Measurements from ENCODE around the gene ELL3. TPM values are rescaled to one million over a fixed set of nuclear protein-coding genes. Genes with fewer than 3 reads are reported as not detected.

The ELL3 gene
- total RNA-seq, 1 donor from 2014 or later: 1.9 TPM

DNA sequence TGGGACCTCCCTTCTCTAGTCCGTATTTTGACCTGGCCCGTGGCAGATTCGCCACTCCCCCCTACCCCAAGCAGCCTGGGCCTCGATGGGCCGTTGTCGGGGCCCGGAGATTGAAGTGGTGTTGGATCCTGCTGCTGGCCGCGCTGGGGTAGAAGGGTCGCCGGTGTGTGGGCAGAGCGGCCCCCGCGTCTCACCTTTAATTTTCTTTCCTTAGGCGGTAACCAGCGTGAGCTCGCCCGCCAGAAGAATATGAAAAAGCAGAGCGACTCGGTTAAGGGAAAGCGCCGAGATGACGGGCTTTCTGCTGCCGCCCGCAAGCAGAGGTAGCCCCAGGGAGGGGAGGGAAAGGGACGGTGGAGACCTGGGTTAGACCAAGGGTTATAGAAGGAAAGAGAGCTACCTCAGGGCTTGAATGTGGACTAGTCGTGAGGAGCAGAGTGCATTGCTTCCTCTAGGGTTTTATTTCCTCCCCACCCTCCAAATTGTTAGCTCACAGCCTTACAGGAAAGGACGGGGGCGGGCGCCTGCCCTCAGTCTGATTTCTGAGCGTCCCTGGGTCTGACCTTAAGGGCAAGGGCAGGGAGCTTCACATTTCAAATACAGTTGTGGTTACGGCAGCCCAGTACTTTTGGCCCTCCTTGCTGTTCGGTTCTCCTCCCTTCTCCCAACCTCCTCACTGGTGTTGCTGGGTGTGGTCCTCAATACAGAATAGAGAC is 16.2 kb upstream of the ELL3 start:
- DNase-seq (ENCODE audit: low read depth in 2 of 2): peak in 1 of 2 donors; percentile 48

DNA sequence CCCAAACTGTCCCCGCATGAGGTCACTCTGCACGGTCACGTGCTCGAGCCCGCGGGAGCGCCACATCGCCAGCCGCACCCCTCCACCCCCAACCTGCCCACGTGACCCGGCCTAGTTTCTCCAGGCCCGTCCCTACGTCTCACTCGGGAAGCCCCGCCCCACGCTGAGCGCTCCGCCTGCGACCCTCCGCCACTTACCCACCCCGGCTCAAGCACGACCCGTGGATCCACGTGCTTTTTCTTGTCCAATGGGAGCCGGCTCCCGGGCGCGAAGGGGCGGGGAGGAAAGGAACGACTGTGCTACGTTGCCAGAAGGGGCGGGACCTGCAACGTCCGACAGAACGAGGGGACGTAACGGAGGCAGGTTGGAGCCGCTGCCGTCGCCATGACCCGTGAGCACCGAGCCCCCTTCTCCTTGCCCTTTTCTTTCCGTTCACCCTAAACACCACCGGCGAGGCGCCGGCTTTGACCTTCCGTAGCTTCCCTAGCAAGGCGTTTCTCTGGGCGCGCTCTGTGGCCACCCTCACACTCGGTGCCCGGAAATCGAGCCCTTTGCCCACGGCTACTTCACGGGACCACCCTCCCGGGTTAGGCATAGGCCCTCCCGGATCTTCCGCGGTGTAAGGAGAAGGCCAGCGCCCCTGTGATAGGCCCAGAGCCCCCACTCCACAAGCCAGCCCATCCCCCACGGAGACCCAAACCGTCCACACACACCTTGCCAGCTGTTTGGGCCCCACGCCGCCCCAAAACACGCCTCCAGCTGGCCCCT is 15.4 kb upstream of the ELL3 start, which contains the start of gene SERF2:
SERF2 (plus strand) TSS at position 328 of the 768 bp plus-strand sequence; CDS start at position 385, 57 bp downstream.
- peak; percentile 98 to 100 for DNase-seq (ENCODE audit: low read depth in 2 of 2)

GRCh38 chr15:43789409-43789808 is 12.6 kb upstream of the ELL3 start:
- DNase-seq (ENCODE audit: low read depth in 2 of 2): no peak

GRCh38 chr15:43779016-43779415 is 2.2 kb upstream of the ELL3 start:
- no peak for DNase-seq (ENCODE audit: low read depth in 2 of 2)

DNA sequence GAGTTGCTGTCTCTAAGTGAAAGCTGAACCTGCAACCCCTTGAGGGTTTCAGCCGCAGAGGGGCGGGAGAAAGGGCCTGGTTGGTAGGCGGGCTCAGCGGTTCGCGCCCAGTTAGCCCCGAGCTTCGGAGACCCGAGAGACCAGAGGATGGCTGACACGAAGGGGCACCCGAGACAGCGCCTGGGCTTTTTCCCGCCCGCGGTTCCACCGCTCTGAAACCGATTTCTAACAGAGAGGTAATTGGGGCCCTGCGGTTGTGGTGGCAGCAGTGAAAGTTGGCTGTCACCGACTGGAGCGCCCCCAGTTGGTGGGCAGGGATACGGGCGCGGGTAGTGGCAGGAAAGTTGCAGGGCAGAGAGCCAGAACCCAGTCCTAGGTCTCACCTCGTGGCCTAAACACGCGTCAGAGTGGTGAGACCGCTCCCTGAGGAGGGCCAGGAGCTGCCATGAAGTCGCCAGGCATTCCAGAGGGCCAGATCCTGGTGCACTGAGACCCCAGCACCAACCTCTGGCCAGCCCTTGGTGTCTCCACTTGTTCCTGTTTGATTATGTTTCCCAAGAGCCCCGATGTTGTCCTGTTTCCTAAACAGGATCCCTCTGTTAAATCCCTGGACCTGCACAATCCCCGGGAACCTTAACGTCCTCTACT is 625 bp upstream of the ELL3 start:
- peak; percentile 60 to 77 for DNase-seq (ENCODE audit: low read depth in 2 of 2)

GRCh38 chr15:43776101-43776717 is 557 bp downstream of the ELL3 start:
- DNase-seq (ENCODE audit: low read depth in 2 of 2): peak in 1 of 2 donors; percentile 17

DNA sequence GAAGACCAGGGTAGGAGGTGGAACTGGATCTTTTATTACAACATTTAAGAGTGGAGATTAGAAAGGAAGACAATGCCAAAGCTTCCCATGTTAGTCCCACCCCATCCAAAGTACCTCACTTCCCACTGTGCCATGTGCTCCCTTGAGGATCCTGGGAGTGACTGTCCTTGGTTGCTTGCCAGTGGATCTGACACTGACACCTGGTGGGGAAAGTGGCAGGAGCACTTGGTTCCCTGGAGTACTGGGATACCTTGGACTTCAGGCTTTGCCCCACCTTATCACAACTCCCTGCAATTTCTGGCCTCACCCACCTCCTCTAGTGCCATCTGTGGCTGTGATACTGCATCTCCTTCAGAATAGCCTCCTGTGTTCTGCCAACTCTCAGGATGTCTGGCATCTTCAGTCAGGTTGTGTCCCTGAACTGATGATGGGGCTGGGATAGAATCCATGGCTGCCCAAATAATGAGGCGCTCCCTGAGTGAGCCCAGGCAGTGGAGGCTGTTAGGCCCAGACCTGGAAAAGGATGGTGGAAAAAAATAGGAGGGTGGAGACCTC is 1.3 kb downstream of the ELL3 start:
- DNase-seq (ENCODE audit: low read depth in 2 of 2): peak in 1 of 2 donors; percentile 65

- DNase-seq (ENCODE audit: low read depth in 2 of 2): no peak
Measured at GRCh38 chr15:43774062-43774461, 2.7 kb downstream of the ELL3 start.

GRCh38 chr15:43772624-43773023 is 4.1 kb downstream of the ELL3 start:
- DNase-seq (ENCODE audit: low read depth in 2 of 2): no peak

- no peak for DNase-seq (ENCODE audit: low read depth in 2 of 2)
Measured at GRCh38 chr15:43771816-43772215, 5.0 kb downstream of the ELL3 start.

- DNase-seq (ENCODE audit: low read depth in 2 of 2): peak in 1 of 2 donors; percentile 63
Measured at GRCh38 chr15:43769584-43770228, 7.1 kb downstream of the ELL3 start.

- DNase-seq (ENCODE audit: low read depth in 2 of 2): no peak
Measured at GRCh38 chr15:43763819-43764446, 12.8 kb downstream of the ELL3 start.

- no peak for DNase-seq (ENCODE audit: low read depth in 2 of 2)
Measured at GRCh38 chr15:43762824-43763223, 13.9 kb downstream of the ELL3 start.

DNA sequence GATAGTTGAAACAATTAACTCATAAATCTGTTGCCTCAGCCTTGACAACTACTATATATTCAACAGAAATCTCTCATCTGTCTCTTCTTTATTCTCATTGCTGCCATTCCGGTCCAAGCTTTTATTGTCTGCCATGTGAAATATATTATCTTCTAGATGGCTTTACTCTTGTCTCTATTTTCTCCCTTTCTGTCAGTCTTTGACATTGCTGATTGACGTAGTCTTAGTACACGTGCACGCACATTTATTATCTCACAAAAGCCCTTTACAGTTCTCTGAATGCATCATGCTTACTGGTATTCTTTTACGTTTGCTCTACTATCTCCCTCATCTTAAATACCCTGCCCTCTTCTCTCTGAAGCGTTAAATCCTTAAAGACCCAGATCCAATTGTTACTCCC is 24.9 kb downstream of the ELL3 start:
- no peak for DNase-seq (ENCODE audit: low read depth in 2 of 2)

DNA sequence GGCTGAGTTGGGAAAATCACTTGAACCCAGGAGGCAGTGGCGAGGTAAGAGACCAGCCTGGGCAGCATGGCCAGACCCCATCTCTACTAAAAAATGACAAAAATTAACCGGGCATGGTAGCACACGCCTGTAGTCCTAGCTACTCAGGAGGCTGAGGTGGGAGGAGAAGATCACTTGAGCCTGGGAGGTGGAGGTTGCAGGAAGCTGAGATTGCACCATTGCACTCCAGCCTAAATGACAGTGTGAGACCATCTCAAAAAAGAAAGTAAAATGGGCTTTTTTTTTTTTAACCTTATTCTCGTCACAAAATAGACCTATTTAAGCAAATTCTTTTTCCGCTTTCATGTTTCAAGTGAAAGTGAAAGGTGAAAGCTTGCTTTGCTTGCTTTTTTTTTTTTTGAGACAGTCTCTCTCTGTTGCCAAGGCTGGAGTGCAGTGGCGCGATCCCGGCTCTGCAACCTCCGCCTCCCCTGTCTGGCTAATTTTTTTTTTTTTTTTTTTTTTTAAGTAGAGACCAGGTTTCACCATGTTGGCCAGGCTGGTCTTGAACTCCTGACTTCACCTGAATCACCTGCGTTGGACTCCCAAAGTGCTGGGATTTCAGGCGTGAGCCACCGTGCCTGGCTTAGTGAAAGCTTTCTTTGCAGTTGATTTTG is 26.9 kb downstream of the ELL3 start:
- DNase-seq (ENCODE audit: low read depth in 2 of 2): peak in 1 of 2 donors; percentile 29

DNA sequence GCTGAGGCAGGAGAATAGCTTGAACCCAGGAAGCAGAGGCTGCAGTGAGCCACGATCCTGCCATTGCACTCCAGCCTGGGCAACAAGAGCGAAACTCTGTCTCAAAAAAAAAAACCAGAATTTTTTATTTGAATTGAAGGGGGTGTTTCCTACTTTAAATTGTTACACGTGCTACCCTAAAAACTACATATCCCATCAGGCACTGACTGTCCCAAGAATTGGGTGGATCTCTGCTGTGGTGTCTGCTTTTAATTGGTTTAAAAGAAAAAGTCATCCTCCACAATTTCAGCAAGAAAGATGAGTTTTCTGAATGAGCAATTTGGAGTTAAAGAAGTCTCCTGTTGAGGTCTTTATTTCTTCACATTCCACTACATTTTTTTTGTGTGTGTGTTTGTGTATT is 28.4 kb downstream of the ELL3 start:
- peak in 1 of 2 donors; percentile 15 for DNase-seq (ENCODE audit: low read depth in 2 of 2)

DNA sequence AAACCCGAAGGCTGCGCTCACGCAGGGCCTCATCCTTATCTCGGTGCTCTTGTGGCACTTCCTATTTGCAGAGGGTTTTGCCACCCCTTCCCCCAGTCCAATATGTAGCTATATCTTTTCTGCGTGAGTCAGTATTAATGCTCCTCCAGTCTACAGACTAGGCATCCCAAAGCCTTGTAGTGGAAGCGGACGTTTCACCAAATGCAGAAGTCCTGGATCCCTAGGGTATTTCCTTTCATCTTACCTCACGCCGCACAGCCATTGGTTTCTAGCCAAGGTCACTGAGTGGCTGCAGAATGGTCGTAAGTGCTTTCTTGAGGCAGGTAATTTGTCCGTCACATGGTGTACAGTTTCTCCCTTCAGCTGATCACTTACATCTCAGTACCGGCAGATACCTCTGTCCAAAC is 29.9 kb downstream of the ELL3 start:
- peak in 1 of 2 donors; percentile 60 for DNase-seq (ENCODE audit: low read depth in 2 of 2)

DNA sequence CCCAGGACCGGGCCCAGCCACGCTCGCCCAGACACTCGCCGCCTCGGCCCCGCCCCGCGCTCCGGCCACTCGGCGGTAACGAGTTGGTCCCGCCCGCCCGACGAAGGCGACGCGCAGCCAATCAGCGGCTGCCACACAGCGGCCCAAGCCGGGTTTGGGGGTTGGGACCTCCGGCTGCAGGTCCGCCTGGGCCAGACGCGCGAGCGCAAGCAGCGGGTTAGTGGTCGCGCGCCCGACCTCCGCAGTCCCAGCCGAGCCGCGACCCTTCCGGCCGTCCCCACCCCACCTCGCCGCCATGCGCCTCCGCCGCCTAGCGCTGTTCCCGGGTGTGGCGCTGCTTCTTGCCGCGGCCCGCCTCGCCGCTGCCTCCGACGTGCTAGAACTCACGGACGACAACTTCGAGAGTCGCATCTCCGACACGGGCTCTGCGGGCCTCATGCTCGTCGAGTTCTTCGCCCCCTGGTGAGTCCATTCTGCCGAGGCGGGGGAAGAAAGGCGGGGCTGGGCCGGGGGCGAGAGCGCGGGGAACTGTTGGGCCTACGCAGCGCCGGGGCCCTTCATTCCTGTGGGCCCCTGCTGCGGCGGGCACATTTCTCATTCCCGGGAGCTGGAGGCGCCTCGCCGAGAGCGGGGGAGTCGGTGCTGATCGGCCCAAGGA is 30.4 kb downstream of the ELL3 start, which contains the start of gene PDIA3:
PDIA3 (plus strand) TSS at position 194 of the 658 bp plus-strand sequence; CDS start at position 296, 102 bp downstream.
- DNase-seq (ENCODE audit: low read depth in 2 of 2): peak; percentile 78 to 96

DNA sequence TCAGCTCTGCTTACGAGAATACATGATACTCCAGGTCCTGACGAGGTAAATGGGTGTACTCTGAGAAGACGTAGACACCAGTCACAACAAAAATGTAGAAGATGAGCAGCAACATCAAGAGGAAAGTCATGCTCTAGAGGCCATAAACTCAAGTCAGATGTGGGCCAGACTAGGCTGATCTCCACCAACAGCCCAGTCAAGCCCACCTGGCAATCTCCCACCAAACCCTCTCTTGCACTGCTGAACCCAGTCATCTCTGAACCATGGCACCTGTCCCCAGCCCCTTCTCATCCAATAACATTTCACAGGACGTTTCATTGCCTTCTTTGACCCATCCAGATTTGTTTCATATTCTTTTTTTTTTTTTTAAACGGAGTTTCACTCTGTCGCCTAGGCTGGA is 41.4 kb downstream of the ELL3 start:
- DNase-seq (ENCODE audit: low read depth in 2 of 2): no peak

Data from dermis microvascular lymphatic vessel endothelial cell (primary cell).